Natural killer cell (primary cell): ENCODE data around the gene OS9. TPM values are rescaled to one million over a fixed set of nuclear protein-coding genes. Genes with fewer than 3 reads are reported as not detected.
"Not testable (repeated sequence)": the region's sequence is repeated elsewhere in the genome, so short reads cannot be mapped to it uniquely, and the experiment has no call there.

Experiments used
- ATAC-seq, 3 donors: fragments of 150-1000 bp in 2 of 3; fragments of 200-7000 bp in 1 of 3; cut with Tn5 transposase; 1 replicate in 1 of 3; 2 replicates in 2 of 3; pipeline ENCODE4 v1.10.0; 2021; ENCODE audit warnings: mild to moderate bottlenecking in 2 of 3, moderate library complexity in 2 of 3
- DNase-seq, 2 donors: peaks; one replicate each; pipeline versions ENCODE4 v3.0.0 to v3.0.0-alpha.2; 2013 to 2021; ENCODE audit warnings: mixed read lengths in 1 of 2
- H3K27ac ChIP-seq: one replicate; pipeline ENCODE4 v1.5.1; 2013; ENCODE audit warnings: mild to moderate bottlenecking, low read length
- H3K27me3 ChIP-seq: one replicate; pipeline ENCODE4 v1.6.1; 2013; ENCODE audit warnings: low read length; ENCODE audit not compliant: control insufficient read depth, insufficient read depth
- H3K36me3 ChIP-seq: one replicate; pipeline ENCODE4 v1.6.1; 2013; ENCODE audit warnings: low read length; ENCODE audit not compliant: control insufficient read depth, insufficient read depth
- H3K4me1 ChIP-seq: one replicate; pipeline ENCODE4 v1.6.1; 2013; ENCODE audit warnings: low read length; ENCODE audit not compliant: control insufficient read depth, insufficient read depth
- H3K4me3 ChIP-seq: one replicate; pipeline ENCODE4 v1.5.1; 2013; ENCODE audit warnings: low read length
- H3K9me3 ChIP-seq: one replicate; pipeline ENCODE4 v1.6.1; 2013; ENCODE audit warnings: low read length; ENCODE audit not compliant: control insufficient read depth, insufficient read depth
- H3K27ac Mint-ChIP-seq, 2 donors: one replicate each; pipeline ENCODE4 v1.8.0; 2022; ENCODE audit warnings: mild to moderate bottlenecking in 2 of 2, mixed read lengths in 2 of 2, moderate library complexity in 1 of 2
- H3K27me3 Mint-ChIP-seq, 2 donors: one replicate each; pipeline ENCODE4 v1.8.0; 2022; ENCODE audit warnings: low read depth in 2 of 2, mixed read lengths in 2 of 2
- H3K36me3 Mint-ChIP-seq: one replicate; pipeline ENCODE4 v1.8.0; 2022; ENCODE audit warnings: mixed read lengths
- H3K4me1 Mint-ChIP-seq, 2 donors: one replicate each; pipeline ENCODE4 v1.8.0; 2022; ENCODE audit warnings: mixed read lengths in 2 of 2
- H3K4me3 Mint-ChIP-seq: one replicate; pipeline ENCODE4 v1.8.0; 2022; ENCODE audit warnings: mild to moderate bottlenecking, moderate library complexity, mixed read lengths
- H3K9me3 Mint-ChIP-seq, 2 donors: one replicate each; pipeline ENCODE4 v1.8.0; 2022; ENCODE audit warnings: mixed read lengths in 2 of 2
- WGBS: methylation state at CpG from one replicate; pipeline ENCODE4 v1.1.7; 2013; ENCODE audit warnings: missing lambda C conversion rate; ENCODE audit not compliant: insufficient coverage; 5-methylcytosine and 5-hydroxymethylcytosine counted together
- intact Hi-C: fragments of 100-400 bp; cut with micrococcal nuclease; formaldehyde crosslinking; loops from one replicate; pipeline ENCODE4 v1.14.2; 2022
- total RNA-seq, 4 donors: library from RNA; stranded (reverse); fragments of 120-200 nt in 1 of 4; gene quantifications; one replicate each; pipeline versions ENCODE4 v1.2.3 to v1.2.4, GENCODE V29; 2013 to 2022
- TF ChIP-seq, protein P1 (sequence below): fragments of 200-600 bp; IDR thresholded peaks from one replicate; pipeline ENCODE4 v1.8.0; 2022; ENCODE audit warnings: antibody characterized with exemption

Gene OS9
- total RNA-seq, 3 donors from 2014 or later (not counting 1 experiment from before 2014, with no cell fraction given) = 185 to 221 (median 198) TPM

GRCh38 chr12:57661376-57661775 is 32.6 kb upstream of the OS9 start:
- Mint-ChIP-seq H3K27ac (no peak overlapping the region), H3K4me3 (no peak overlapping the region), H3K4me1 (no peaks in the 10 kb centered on the region), H3K36me3 (no peaks in the 10 kb centered on the region), H3K27me3 (peaks cover 6 to 25% of the 10 kb centered on the region in 2 donors), H3K9me3 (no peaks in the 10 kb centered on the region)
- ATAC-seq (no peak), DNase-seq (no peak)
- 88% methylated on average over 3 of the region's 4 CpGs for WGBS
- Histone ChIP-seq H3K27me3 (no peaks in the 10 kb centered on the region), H3K36me3 (no peaks in the 10 kb centered on the region), H3K4me1 (no peaks in the 10 kb centered on the region), H3K27ac (no peak overlapping the region), H3K9me3 (no peaks in the 10 kb centered on the region), H3K4me3 (no peak overlapping the region)
- TF ChIP-seq, protein P1, sequence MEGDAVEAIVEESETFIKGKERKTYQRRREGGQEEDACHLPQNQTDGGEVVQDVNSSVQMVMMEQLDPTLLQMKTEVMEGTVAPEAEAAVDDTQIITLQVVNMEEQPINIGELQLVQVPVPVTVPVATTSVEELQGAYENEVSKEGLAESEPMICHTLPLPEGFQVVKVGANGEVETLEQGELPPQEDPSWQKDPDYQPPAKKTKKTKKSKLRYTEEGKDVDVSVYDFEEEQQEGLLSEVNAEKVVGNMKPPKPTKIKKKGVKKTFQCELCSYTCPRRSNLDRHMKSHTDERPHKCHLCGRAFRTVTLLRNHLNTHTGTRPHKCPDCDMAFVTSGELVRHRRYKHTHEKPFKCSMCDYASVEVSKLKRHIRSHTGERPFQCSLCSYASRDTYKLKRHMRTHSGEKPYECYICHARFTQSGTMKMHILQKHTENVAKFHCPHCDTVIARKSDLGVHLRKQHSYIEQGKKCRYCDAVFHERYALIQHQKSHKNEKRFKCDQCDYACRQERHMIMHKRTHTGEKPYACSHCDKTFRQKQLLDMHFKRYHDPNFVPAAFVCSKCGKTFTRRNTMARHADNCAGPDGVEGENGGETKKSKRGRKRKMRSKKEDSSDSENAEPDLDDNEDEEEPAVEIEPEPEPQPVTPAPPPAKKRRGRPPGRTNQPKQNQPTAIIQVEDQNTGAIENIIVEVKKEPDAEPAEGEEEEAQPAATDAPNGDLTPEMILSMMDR = no peak
- intact Hi-C loops = no loop called here

DNA sequence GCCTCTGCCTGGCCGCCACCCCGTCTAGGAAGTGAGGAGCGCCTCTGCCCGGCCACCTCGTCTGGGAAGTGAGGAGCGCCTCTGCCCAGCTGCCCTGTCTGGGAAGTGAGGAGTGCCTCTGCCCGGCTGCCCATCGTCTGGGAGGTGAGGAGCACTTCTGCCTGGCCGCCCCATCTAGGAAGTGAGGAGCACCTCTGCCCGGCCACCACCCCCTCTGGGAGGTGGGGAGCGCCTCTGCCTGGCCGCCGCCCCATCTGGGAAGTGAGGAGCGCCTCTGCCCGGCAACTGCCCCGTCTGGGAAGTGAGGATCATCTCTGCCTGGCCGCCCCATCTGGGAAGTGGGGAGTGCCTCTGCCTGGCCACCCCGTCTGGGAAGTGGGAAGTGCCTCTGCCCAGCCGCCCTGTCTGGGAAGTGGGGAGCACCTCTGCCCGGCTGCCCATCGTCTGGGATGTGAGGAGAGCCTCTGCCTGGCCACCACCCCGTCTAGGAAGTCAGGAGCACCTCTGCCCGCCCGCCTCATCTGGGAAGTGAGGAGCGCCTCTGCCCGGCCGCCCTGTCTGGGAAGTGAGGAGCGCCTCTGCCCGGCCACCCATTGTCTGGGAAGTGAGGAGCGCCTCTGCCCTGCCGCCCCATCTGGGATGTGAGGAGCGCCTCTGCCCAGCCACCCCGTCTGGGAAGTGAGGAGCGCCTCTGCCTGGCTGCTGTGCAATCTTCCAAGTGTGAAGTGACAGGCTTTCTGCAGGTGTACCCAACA is 28.7 kb upstream of the OS9 start:
- not testable (repeated sequence) for H3K4me3 ChIP-seq, H3K4me3 Mint-ChIP-seq

GRCh38 chr12:57666897-57667296 is 27.0 kb upstream of the OS9 start:
- H3K9me3 ChIP-seq = no peaks in the 10 kb centered on the region
- 85% methylated on average over 5 of the region's 5 CpGs for WGBS
- TF ChIP-seq, protein P1 = no peak
- Mint-ChIP-seq H3K36me3 (no peaks in the 10 kb centered on the region), H3K4me3 (no peak overlapping the region), H3K27me3 (peaks cover 0 to 5% of the 10 kb centered on the region in 2 donors), H3K4me1 (no peaks in the 10 kb centered on the region), H3K9me3 (no peaks in the 10 kb centered on the region), H3K27ac (no peak overlapping the region)
- intact Hi-C loops = no loop called here
- H3K4me3 ChIP-seq = no peak overlapping the region
- ATAC-seq (no peak), DNase-seq (no peak)
- no peaks in the 10 kb centered on the region for H3K4me1 ChIP-seq
- H3K27me3 ChIP-seq = no peaks in the 10 kb centered on the region
- H3K27ac ChIP-seq = no peak overlapping the region
- H3K36me3 ChIP-seq = no peaks in the 10 kb centered on the region

More for the DNA sequence above, 28.7 kb upstream of the OS9 start:
- H3K27ac Mint-ChIP-seq, H3K36me3 Mint-ChIP-seq, H3K27ac ChIP-seq, ATAC-seq, DNase-seq, H3K9me3 Mint-ChIP-seq, H3K27me3 Mint-ChIP-seq, H3K4me1 Mint-ChIP-seq, H3K36me3 ChIP-seq, H3K9me3 ChIP-seq, H3K4me1 ChIP-seq, intact Hi-C loops, H3K27me3 ChIP-seq: not testable (repeated sequence)
- WGBS = 87% methylated on average over 34 of the region's 34 CpGs

GRCh38 chr12:57669691-57670090 is 24.2 kb upstream of the OS9 start:
- H3K9me3 Mint-ChIP-seq, H3K4me3 ChIP-seq, ATAC-seq, H3K27me3 ChIP-seq, H3K36me3 Mint-ChIP-seq, H3K27ac Mint-ChIP-seq, intact Hi-C loops, H3K27me3 Mint-ChIP-seq, H3K9me3 ChIP-seq, DNase-seq, H3K4me1 ChIP-seq, H3K4me3 Mint-ChIP-seq, H3K27ac ChIP-seq, H3K36me3 ChIP-seq, H3K4me1 Mint-ChIP-seq: not testable (repeated sequence)
- 96% methylated on average over 10 of the region's 10 CpGs for WGBS

DNA sequence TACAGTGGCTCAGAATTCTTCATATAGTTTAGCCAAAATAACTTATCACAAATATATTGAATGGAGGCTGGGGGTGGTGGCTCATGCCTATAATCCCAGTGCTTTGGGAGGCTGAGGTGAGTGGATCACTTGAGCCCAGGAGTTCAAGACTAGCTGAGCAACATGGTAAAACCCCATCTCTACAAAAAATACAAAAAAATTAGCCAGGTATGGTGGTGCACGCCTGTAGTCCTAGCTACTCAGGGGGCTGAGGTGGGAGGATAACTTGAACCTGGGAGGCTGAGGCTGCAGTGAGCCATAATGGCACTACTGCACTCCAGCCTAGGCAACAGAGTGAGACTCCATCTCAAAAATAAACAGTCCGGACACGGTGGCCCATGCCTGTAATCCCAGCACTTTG is 22.1 kb upstream of the OS9 start:
- 84% methylated on average over 3 of the region's 3 CpGs for WGBS
- H3K36me3 Mint-ChIP-seq, H3K4me1 ChIP-seq, H3K27ac Mint-ChIP-seq, ATAC-seq, H3K27me3 ChIP-seq, H3K4me3 Mint-ChIP-seq, H3K9me3 ChIP-seq, H3K4me3 ChIP-seq, H3K27ac ChIP-seq, H3K36me3 ChIP-seq, H3K9me3 Mint-ChIP-seq, DNase-seq, intact Hi-C loops, H3K4me1 Mint-ChIP-seq, H3K27me3 Mint-ChIP-seq: not testable (repeated sequence)
